Suprapubic skin (tissue), 4 donors: Measurements from ENCODE around the gene ZNF775. TPM values are rescaled to one million over a fixed set of nuclear protein-coding genes. Genes with fewer than 3 reads are reported as not detected.

ENCODE experiments used
- DNase-seq, 2 donors: peaks; one replicate each; pipeline ENCODE4 v3.0.0-alpha.2; 2019; ENCODE audit warnings: low spot score in 2 of 2
- H3K27ac ChIP-seq: fragments of 200-600 bp; sonication (generic); one replicate; pipeline ENCODE4 v1.5.1; 2019
- H3K27me3 ChIP-seq: fragments of 200-600 bp; sonication (generic); one replicate; pipeline ENCODE4 v1.5.1; 2019
- H3K36me3 ChIP-seq: fragments of 200-600 bp; sonication (generic); one replicate; pipeline ENCODE4 v1.5.1; 2019
- H3K4me1 ChIP-seq: fragments of 200-600 bp; sonication (generic); one replicate; pipeline ENCODE4 v1.5.1; 2019
- H3K4me3 ChIP-seq: fragments of 200-600 bp; sonication (generic); one replicate; pipeline ENCODE4 v1.5.1; 2019; ENCODE audit warnings: mild to moderate bottlenecking
- H3K9me3 ChIP-seq: fragments of 200-600 bp; sonication (generic); one replicate; pipeline ENCODE4 v1.5.1; 2019
- CTCF ChIP-seq, 2 donors: fragments of 200-600 bp in 1 of 2; fragments of 450-650 bp in 1 of 2; sonication (generic) in 1 of 2; IDR thresholded peaks; one replicate each; pipeline ENCODE4 v1.5.1; 2016 to 2019; ENCODE audit warnings: antibody characterized with exemption in 2 of 2, mild to moderate bottlenecking in 1 of 2, moderate library complexity in 1 of 2
- EP300 ChIP-seq: sonication (generic); formaldehyde crosslinking; IDR thresholded peaks from one replicate; pipeline ENCODE4 v1.6.1; 2017; ENCODE audit warnings: antibody characterized with exemption
- POLR2A ChIP-seq, 2 donors: fragments of 450-650 bp; IDR thresholded peaks; one replicate each; pipeline ENCODE4 v1.6.1; 2017; ENCODE audit warnings: antibody characterized with exemption in 2 of 2, mild to moderate bottlenecking in 2 of 2, moderate library complexity in 2 of 2
- POLR2AphosphoS5 ChIP-seq, 3 donors: sonication (generic); formaldehyde crosslinking; IDR thresholded peaks; one replicate each; pipeline ENCODE4 v1.6.1; 2017; ENCODE audit warnings: antibody characterized with exemption in 3 of 3
- WGBS: methylation state at CpG from one replicate; pipeline ENCODE4 v1.1.5; 2018; 5-methylcytosine and 5-hydroxymethylcytosine counted together
- total RNA-seq, 4 donors: library from RNA; depleted of rRNA; stranded (reverse); fragments of >200 nt; gene quantifications; one replicate each; pipeline ENCODE4 v1.1.0, GENCODE V29; 2016

The ZNF775 gene
- total RNA-seq, 4 donors from 2014 or later, result 1.6 to 3.9 (median 2.6) TPM

- TF ChIP-seq CTCF (IDR thresholded peaks at IDR 0.05) (no peak), POLR2AphosphoS5 (IDR thresholded peaks at IDR 0.05) (no peak), POLR2A (IDR thresholded peaks at IDR 0.05) (no peak), EP300 (no peak)
- peaks cover 12% of the 10 kb centered on the region for H3K4me1 ChIP-seq
- H3K27ac ChIP-seq, result no peak overlapping the region
- no peak for DNase-seq
- H3K4me3 ChIP-seq, result no peak overlapping the region
- H3K27me3 ChIP-seq, result no peaks in the 10 kb centered on the region
- H3K9me3 ChIP-seq, result no peaks in the 10 kb centered on the region
- H3K36me3 ChIP-seq, result peaks cover 20% of the 10 kb centered on the region
- 98% methylated on average over 26 of the region's 48 CpGs for WGBS
These were observed 17.7 kb downstream of the ZNF775 start for GRCh38 chr7:150396851-150397260.

- TF ChIP-seq POLR2AphosphoS5 (IDR thresholded peaks at IDR 0.05) (no peak), EP300 (no peak), POLR2A (IDR thresholded peaks at IDR 0.05) (no peak), CTCF (IDR thresholded peaks at IDR 0.05) (no peak)
- no peak for DNase-seq
- Histone ChIP-seq H3K9me3 (no peaks in the 10 kb centered on the region), H3K27ac (no peak overlapping the region), H3K36me3 (peaks cover 20% of the 10 kb centered on the region), H3K4me3 (no peak overlapping the region), H3K27me3 (no peaks in the 10 kb centered on the region), H3K4me1 (peaks cover 12% of the 10 kb centered on the region)
- over 99% methylated on average over 21 of the region's 91 CpGs for WGBS
These were observed 18.4 kb downstream of the ZNF775 start for GRCh38 chr7:150397346-150398107.

- TF ChIP-seq CTCF (IDR thresholded peaks at IDR 0.05), result no peak
- Histone ChIP-seq H3K27me3 (no peaks in the 10 kb centered on the region), H3K27ac (no peak overlapping the region), H3K4me3 (no peak overlapping the region), H3K9me3 (no peaks in the 10 kb centered on the region), H3K4me1 (peaks cover 12% of the 10 kb centered on the region), H3K36me3 (peaks cover 20% of the 10 kb centered on the region)
- DNase-seq, result peak in 1 of 2 donors; percentile 55
- WGBS, result 75% methylated on average over 20 of the region's 27 CpGs
These were observed 19.2 kb downstream of the ZNF775 start for GRCh38 chr7:150398108-150398964.

- 63% methylated on average over 2 of the region's 2 CpGs for WGBS
- H3K4me3 ChIP-seq, result no peak overlapping the region
- peaks cover 20% of the 10 kb centered on the region for H3K36me3 ChIP-seq
- peak in 1 of 2 donors; percentile 14 for DNase-seq
- peaks cover 16% of the 10 kb centered on the region for H3K4me1 ChIP-seq
- H3K27me3 ChIP-seq, result no peaks in the 10 kb centered on the region
- TF ChIP-seq EP300 (no peak), CTCF (IDR thresholded peaks at IDR 0.05) (no peak), POLR2AphosphoS5 (IDR thresholded peaks at IDR 0.05) (no peak), POLR2A (IDR thresholded peaks at IDR 0.05) (no peak)
- H3K9me3 ChIP-seq, result no peaks in the 10 kb centered on the region
- no peak overlapping the region for H3K27ac ChIP-seq
These were observed 19.8 kb downstream of the ZNF775 start for GRCh38 chr7:150398965-150399320.

- Histone ChIP-seq H3K9me3 (no peaks in the 10 kb centered on the region), H3K36me3 (peaks cover 20% of the 10 kb centered on the region), H3K27ac (no peak overlapping the region), H3K4me1 (peaks cover 22% of the 10 kb centered on the region), H3K27me3 (no peaks in the 10 kb centered on the region), H3K4me3 (no peak overlapping the region)
- 82% methylated on average over 15 of the region's 15 CpGs for WGBS
- DNase-seq, result peak in 1 of 2 donors; percentile 55
- TF ChIP-seq POLR2AphosphoS5 (IDR thresholded peaks at IDR 0.05) (no peak), POLR2A (IDR thresholded peaks at IDR 0.05) (no peak), CTCF (IDR thresholded peaks at IDR 0.05) (no peak), EP300 (no peak)
These were observed 20.4 kb downstream of the ZNF775 start for GRCh38 chr7:150399421-150400007.
